Sigmoid colon (tissue), 7 donors: ENCODE measurements around the gene NADSYN1. TPM values are rescaled to one million over a fixed set of nuclear protein-coding genes. Genes with fewer than 3 reads are reported as not detected.

ENCODE experiments used
- DNase-seq: peaks from one replicate; pipeline ENCODE4 v3.0.0-alpha.2; 2019
- H3K27ac ChIP-seq, 4 donors: fragments of 200-600 bp; sonication (generic); one replicate each; pipeline ENCODE4 v1.5.1; 2016 to 2019; ENCODE audit warnings: mild to moderate bottlenecking in 1 of 4
- H3K27me3 ChIP-seq, 3 donors: fragments of 200-600 bp; sonication (generic); one replicate each; pipeline ENCODE4 v1.5.1; 2019; ENCODE audit warnings: mild to moderate bottlenecking in 1 of 3
- H3K36me3 ChIP-seq, 4 donors: fragments of 200-600 bp; sonication (generic); one replicate each; pipeline ENCODE4 v1.5.1; 2016 to 2019
- H3K4me1 ChIP-seq, 4 donors: fragments of 200-600 bp; sonication (generic); one replicate each; pipeline ENCODE4 v1.5.1; 2017 to 2019
- H3K4me3 ChIP-seq, 4 donors: fragments of 200-600 bp; sonication (generic); one replicate each; pipeline ENCODE4 v1.5.1; 2017 to 2019; ENCODE audit warnings: mild to moderate bottlenecking in 2 of 4, moderate library complexity in 1 of 4
- H3K9me3 ChIP-seq, 4 donors: fragments of 200-600 bp in 3 of 4; sonication (generic) in 3 of 4; one replicate each; pipeline versions ENCODE4 v1.5.1 to v1.6.1; 2013 to 2019
- EP300 ChIP-seq, 4 donors: sonication (generic); formaldehyde crosslinking; IDR thresholded peaks; one replicate each; pipeline ENCODE4 v1.6.1; 2017; ENCODE audit warnings: antibody characterized with exemption in 4 of 4
- POLR2A ChIP-seq, 2 donors: fragments of 450-650 bp; IDR thresholded peaks; one replicate each; pipeline ENCODE4 v1.6.1; 2016; ENCODE audit warnings: antibody characterized with exemption in 2 of 2, mild to moderate bottlenecking in 2 of 2, moderate library complexity in 2 of 2
- POLR2AphosphoS5 ChIP-seq, 4 donors: sonication (generic); formaldehyde crosslinking; IDR thresholded peaks; one replicate each; pipeline ENCODE4 v1.6.1; 2017; ENCODE audit warnings: antibody characterized with exemption in 4 of 4
- WGBS, 2 donors: extraction: QIAGEN DNeasy Blood & Tissue Kit; methylation state at CpG; one replicate each; pipeline ENCODE4 v1.1.7; 2013; 5-methylcytosine and 5-hydroxymethylcytosine counted together
- intact Hi-C: fragments of 100-400 bp; cut with DNase I; formaldehyde crosslinking; loops from one replicate; pipeline ENCODE4 v1.15.1; 2023
- polyA plus RNA-seq, 3 donors: library from polyadenylated mRNA; stranded (reverse); fragments of 200-250 nt; gene quantifications; one replicate each; pipeline ENCODE4 v1.2.3, GENCODE V29; 2013
- total RNA-seq, 4 donors: library from RNA; depleted of rRNA; stranded (reverse); fragments of >200 nt; gene quantifications; one replicate each; pipeline ENCODE4 v1.1.0, GENCODE V29; 2016
- TF ChIP-seq, protein P1 (sequence below), 4 experiments: fragments of 450-650 bp in 3 of 4; fragments of 200-600 bp in 1 of 4; IDR thresholded peaks; one replicate each; pipeline ENCODE4 v1.5.1; 2016 to 2019; ENCODE audit warnings: antibody characterized with exemption in 4 of 4, mild to moderate bottlenecking in 3 of 4, moderate library complexity in 2 of 4
- donor health status: healthy with polysubstance abuse.
- donor health status: Bipolar disorder and iron deficiency.
- donor health status: healthy.

NADSYN1 gene
- total and polyA plus RNA-seq, 7 donors: 24.6 to 136 (median 42.5) TPM

GRCh38 chr11:71436861-71437260 is 16.1 kb upstream of the NADSYN1 start:
- H3K36me3 ChIP-seq: peaks cover 0 to 41% (median 1%) of the 10 kb centered on the region in 4 donors
- 92 to 93% methylated on average over 8 of the region's 8 CpGs for WGBS, 2 donors
- H3K27me3 ChIP-seq: no peaks in the 10 kb centered on the region
- no peak overlapping the region for H3K4me3 ChIP-seq
- DNase-seq: no peak
- intact Hi-C loops: no loop called here
- TF ChIP-seq, protein P1, sequence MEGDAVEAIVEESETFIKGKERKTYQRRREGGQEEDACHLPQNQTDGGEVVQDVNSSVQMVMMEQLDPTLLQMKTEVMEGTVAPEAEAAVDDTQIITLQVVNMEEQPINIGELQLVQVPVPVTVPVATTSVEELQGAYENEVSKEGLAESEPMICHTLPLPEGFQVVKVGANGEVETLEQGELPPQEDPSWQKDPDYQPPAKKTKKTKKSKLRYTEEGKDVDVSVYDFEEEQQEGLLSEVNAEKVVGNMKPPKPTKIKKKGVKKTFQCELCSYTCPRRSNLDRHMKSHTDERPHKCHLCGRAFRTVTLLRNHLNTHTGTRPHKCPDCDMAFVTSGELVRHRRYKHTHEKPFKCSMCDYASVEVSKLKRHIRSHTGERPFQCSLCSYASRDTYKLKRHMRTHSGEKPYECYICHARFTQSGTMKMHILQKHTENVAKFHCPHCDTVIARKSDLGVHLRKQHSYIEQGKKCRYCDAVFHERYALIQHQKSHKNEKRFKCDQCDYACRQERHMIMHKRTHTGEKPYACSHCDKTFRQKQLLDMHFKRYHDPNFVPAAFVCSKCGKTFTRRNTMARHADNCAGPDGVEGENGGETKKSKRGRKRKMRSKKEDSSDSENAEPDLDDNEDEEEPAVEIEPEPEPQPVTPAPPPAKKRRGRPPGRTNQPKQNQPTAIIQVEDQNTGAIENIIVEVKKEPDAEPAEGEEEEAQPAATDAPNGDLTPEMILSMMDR (IDR thresholded peaks at IDR 0.05): no peak
- no peaks in the 10 kb centered on the region for H3K9me3 ChIP-seq
- H3K4me1 ChIP-seq: no peaks in the 10 kb centered on the region
- H3K27ac ChIP-seq: no peak overlapping the region

DNA sequence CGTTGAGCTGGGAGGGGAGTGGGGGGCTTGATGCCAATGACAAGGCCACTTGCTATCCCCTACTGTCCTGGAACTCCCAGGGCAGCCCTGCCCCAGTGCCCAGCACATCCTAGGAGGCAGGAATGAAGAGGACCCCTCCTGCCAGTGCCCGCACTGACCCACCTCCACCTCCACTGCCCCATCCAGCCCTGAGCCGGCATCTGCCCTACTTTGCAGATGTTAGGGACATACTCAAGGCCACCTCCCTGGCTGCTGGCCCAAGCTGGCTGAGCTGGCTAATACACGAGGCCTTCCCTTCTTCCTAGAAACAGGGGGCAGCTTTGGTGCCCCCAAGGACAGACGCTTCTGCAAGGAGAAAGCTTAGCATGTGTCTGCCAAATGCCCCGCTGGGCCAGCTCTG is 15.6 kb upstream of the NADSYN1 start:
- Histone ChIP-seq H3K36me3 (peaks cover 0 to 41% (median 1%) of the 10 kb centered on the region in 4 donors), H3K9me3 (no peaks in the 10 kb centered on the region), H3K4me3 (no peak overlapping the region), H3K27ac (no peak overlapping the region), H3K4me1 (no peaks in the 10 kb centered on the region), H3K27me3 (no peaks in the 10 kb centered on the region)
- WGBS, 2 donors: 90 to 93% methylated on average over 6 of the region's 6 CpGs
- TF ChIP-seq POLR2AphosphoS5 (IDR thresholded peaks at IDR 0.05): no peak
- TF ChIP-seq POLR2A (IDR thresholded peaks at IDR 0.05): no peak
- TF ChIP-seq EP300 (IDR thresholded peaks at IDR 0.05): no peak
- TF ChIP-seq, protein P1 (IDR thresholded peaks at IDR 0.05): no peak
- intact Hi-C loops: no loop called here
- DNase-seq: no peak

DNA sequence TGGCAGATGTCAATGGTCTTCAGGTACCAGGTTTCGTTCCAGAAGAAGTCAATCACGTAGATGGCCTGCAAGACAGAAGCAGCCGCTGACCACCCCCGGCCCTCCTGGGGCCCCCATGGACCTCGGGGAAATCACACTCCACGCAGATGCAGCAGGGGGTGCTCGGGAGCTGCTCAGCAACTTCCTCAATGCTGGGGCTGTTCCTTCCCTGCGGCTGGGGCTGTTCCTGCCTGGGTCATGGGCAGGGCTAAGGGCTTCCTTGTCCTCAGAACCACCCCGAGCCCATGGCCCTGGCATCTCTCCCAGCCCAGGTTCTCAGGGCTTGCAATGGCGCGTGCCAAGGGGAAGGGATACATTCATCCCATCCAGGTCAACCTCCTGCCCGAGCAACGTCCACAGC is 15.1 kb upstream of the NADSYN1 start:
- Histone ChIP-seq H3K36me3 (peaks cover 0 to 43% (median 1%) of the 10 kb centered on the region in 4 donors), H3K27ac (no peak overlapping the region), H3K4me1 (no peaks in the 10 kb centered on the region), H3K27me3 (no peaks in the 10 kb centered on the region), H3K9me3 (no peaks in the 10 kb centered on the region), H3K4me3 (no peak overlapping the region)
- intact Hi-C loops: no loop called here
- WGBS, 2 donors: 79 to 82% methylated on average over 13 of the region's 13 CpGs
- TF ChIP-seq POLR2AphosphoS5 (IDR thresholded peaks at IDR 0.05): no peak
- no peak for DNase-seq

GRCh38 chr11:71438650-71439049 is 14.4 kb upstream of the NADSYN1 start:
- Histone ChIP-seq H3K36me3 (peaks cover 0 to 50% (median 1%) of the 10 kb centered on the region in 4 donors), H3K9me3 (no peaks in the 10 kb centered on the region), H3K4me1 (no peaks in the 10 kb centered on the region), H3K27ac (no peak overlapping the region), H3K4me3 (no peak overlapping the region), H3K27me3 (no peaks in the 10 kb centered on the region)
- intact Hi-C loops: no loop called here
- 94 to 96% methylated on average over 19 of the region's 19 CpGs for WGBS, 2 donors
- no peak for TF ChIP-seq EP300 (IDR thresholded peaks at IDR 0.05)
- TF ChIP-seq, protein P1 (IDR thresholded peaks at IDR 0.05): no peak
- no peak for TF ChIP-seq POLR2AphosphoS5 (IDR thresholded peaks at IDR 0.05)
- no peak for DNase-seq

GRCh38 chr11:71440021-71440755 is 12.8 kb upstream of the NADSYN1 start:
- Histone ChIP-seq H3K9me3 (no peaks in the 10 kb centered on the region), H3K4me1 (no peaks in the 10 kb centered on the region), H3K36me3 (peaks cover 0 to 53% (median 1%) of the 10 kb centered on the region in 4 donors), H3K4me3 (no peak overlapping the region), H3K27me3 (no peaks in the 10 kb centered on the region), H3K27ac (no peak overlapping the region)
- TF ChIP-seq POLR2AphosphoS5 (IDR thresholded peaks at IDR 0.05): no peak
- TF ChIP-seq, protein P1 (IDR thresholded peaks at IDR 0.05): no peak
- TF ChIP-seq EP300 (IDR thresholded peaks at IDR 0.05): no peak
- no peak for TF ChIP-seq POLR2A (IDR thresholded peaks at IDR 0.05)
- intact Hi-C loops: no loop called here
- 97 to 99% methylated on average over 6 of the region's 6 CpGs for WGBS, 2 donors
- no peak for DNase-seq
